H1 (cell line): ENCODE results near the gene RHOH. TPM values are rescaled to one million over a fixed set of nuclear protein-coding genes. Genes with fewer than 3 reads are reported as not detected.

Experiments
- CTCF ChIA-PET: fragments of 300-600 bp; sonication (Branson Sonifier 250); formaldehyde crosslinking; loops from one replicate; lab custom pipeline; 2021; ENCODE audit not compliant: partially characterized antibody; lab: Charles Lee
- POLR2A ChIA-PET: fragments of 300-600 bp; sonication (Branson Sonifier 250); formaldehyde crosslinking; loops from one replicate; lab custom pipeline; 2021; ENCODE audit warnings: inconsistent platforms; ENCODE audit not compliant: partially characterized antibody; lab: Charles Lee
- DNase-seq, 2 experiments: peaks; one replicate each; pipeline versions ENCODE4 v3.0.0 to v3.0.0-alpha.2; 2010 to 2022; ENCODE audit warnings: low spot score in 2 of 2, low read depth in 1 of 2, mixed read lengths in 1 of 2
- FAIRE-seq: peaks from 2 replicates; lab custom pipeline; 2011; peaks lifted over from hg19 to GRCh38; lab: Jason Lieb, UNC
- H2AFZ ChIP-seq: 2 replicates; pipeline ENCODE4 v1.8.1; 2012; ENCODE audit warnings: low read length, inconsistent platforms
- H2AK5ac ChIP-seq: 2 replicates; pipeline ENCODE4 v1.6.1; 2013; ENCODE audit warnings: low read depth, low read length
- H2BK120ac ChIP-seq: replicated peaks from 2 replicates; pipeline ENCODE3; 2013; ENCODE audit warnings: low read depth, low read length, inconsistent platforms
- H2BK12ac ChIP-seq: 2 replicates; pipeline ENCODE4 v1.6.1; 2013; ENCODE audit warnings: low read depth, low read length
- H2BK15ac ChIP-seq: 2 replicates; pipeline ENCODE4 v1.6.1; 2013; ENCODE audit warnings: low read length
- H2BK20ac ChIP-seq: 2 replicates; pipeline ENCODE4 v1.6.1; 2013; ENCODE audit warnings: low read length
- H2BK5ac ChIP-seq: 2 replicates; pipeline ENCODE4 v1.6.1; 2013; ENCODE audit warnings: low read depth, low read length
- H3K14ac ChIP-seq: 2 replicates; pipeline ENCODE4 v1.6.1; 2013; ENCODE audit warnings: inconsistent platforms; ENCODE audit not compliant: insufficient read length
- H3K18ac ChIP-seq: 2 replicates; pipeline ENCODE4 v1.6.1; 2013; ENCODE audit warnings: low read length; ENCODE audit errors: extremely low read depth
- H3K23ac ChIP-seq: 2 replicates; pipeline ENCODE4 v1.6.1; 2013; ENCODE audit warnings: inconsistent platforms; ENCODE audit not compliant: insufficient read length
- H3K23me2 ChIP-seq: 2 replicates; pipeline ENCODE4 v1.6.1; 2013; ENCODE audit warnings: low read depth, low read length
- H3K27ac ChIP-seq: 2 replicates; pipeline ENCODE4 v1.6.1; 2011; ENCODE audit warnings: low read depth, low read length, inconsistent platforms
- H3K27me3 ChIP-seq, 4 experiments: replicated peaks in 1 of 4; 1 replicate in 1 of 4; 2 replicates in 3 of 4; pipeline versions ENCODE4 v1.6.1 to v1.8.1; 2011 to 2013; ENCODE audit warnings: low read length in 3 of 4, mild to moderate bottlenecking in 3 of 4, inconsistent platforms in 2 of 4, mixed read lengths in 2 of 4, moderate library complexity in 1 of 4; ENCODE audit not compliant: control insufficient read depth in 3 of 4, insufficient read depth in 3 of 4; ENCODE audit errors: extremely low read depth in 1 of 4
- H3K36me3 ChIP-seq, 4 experiments: 2 replicates each; pipeline versions ENCODE4 v1.6.1 to v1.8.1; 2011 to 2013; ENCODE audit warnings: mild to moderate bottlenecking in 4 of 4, low read length in 3 of 4, moderate library complexity in 2 of 4, control low read depth in 1 of 4, inconsistent platforms in 1 of 4; ENCODE audit not compliant: insufficient read depth in 4 of 4, control insufficient read depth in 2 of 4
- H3K4ac ChIP-seq: replicated peaks from 2 replicates; pipeline ENCODE3; 2013; ENCODE audit warnings: low read length, low read depth, mixed read lengths, inconsistent platforms; ENCODE audit not compliant: insufficient read length
- H3K4me1 ChIP-seq, 4 experiments: replicated peaks in 1 of 4; 1 replicate in 1 of 4; 2 replicates in 3 of 4; pipeline versions ENCODE4 v1.6.1 to v1.8.1; 2011 to 2013; ENCODE audit warnings: low read length in 3 of 4, inconsistent platforms in 2 of 4, mixed read lengths in 1 of 4; ENCODE audit not compliant: insufficient read depth in 4 of 4, control insufficient read depth in 3 of 4
- H3K4me2 ChIP-seq, 2 experiments: 2 replicates each; pipeline versions ENCODE4 v1.6.1 to v1.8.1; 2011 to 2013; ENCODE audit warnings: low read depth in 2 of 2, low read length in 2 of 2, control low read depth in 1 of 2, inconsistent platforms in 1 of 2, mild to moderate bottlenecking in 1 of 2; ENCODE audit not compliant: insufficient read depth in 1 of 2
- H3K4me3 ChIP-seq, 4 experiments: fragments of 200-600, 300-600 bp in 1 of 4; sonication (generic), shearing (Covaris generic), sonication (Bioruptor Twin) in 1 of 4; 2 replicates each; pipeline versions ENCODE4 v1.5.1 to v1.8.1; 2011 to 2016; ENCODE audit warnings: low read length in 4 of 4, low read depth in 3 of 4, control low read depth in 2 of 4, inconsistent platforms in 2 of 4, mild to moderate bottlenecking in 2 of 4, mixed read lengths in 1 of 4, moderate library complexity in 1 of 4; ENCODE audit not compliant: insufficient read depth in 2 of 4; ENCODE audit errors: extremely low read depth in 1 of 4
- H3K56ac ChIP-seq: replicated peaks from 2 replicates; pipeline ENCODE3; 2013; ENCODE audit warnings: low read depth, mild to moderate bottlenecking, mixed read lengths, low read length, inconsistent platforms; ENCODE audit not compliant: insufficient read length
- H3K79me1 ChIP-seq: 2 replicates; pipeline ENCODE4 v1.6.1; 2013; ENCODE audit warnings: low read depth, low read length, control low read depth
- H3K79me2 ChIP-seq, 2 experiments: 2 replicates each; pipeline versions ENCODE4 v1.6.1 to v1.8.1; 2012 to 2013; ENCODE audit warnings: low read length in 2 of 2, mild to moderate bottlenecking in 2 of 2, inconsistent platforms in 1 of 2; ENCODE audit not compliant: insufficient read depth in 2 of 2, control insufficient read depth in 1 of 2
- H3K9ac ChIP-seq, 4 experiments: replicated peaks in 1 of 4; 1 replicate in 1 of 4; 2 replicates in 3 of 4; pipeline versions ENCODE4 v1.6.1 to v1.8.1; 2011 to 2013; ENCODE audit warnings: low read depth in 3 of 4, low read length in 3 of 4, control low read depth in 2 of 4, mild to moderate bottlenecking in 2 of 4, moderate library complexity in 2 of 4, inconsistent platforms in 1 of 4; ENCODE audit errors: extremely low read depth in 1 of 4
- H3K9me3 ChIP-seq, 2 experiments: 2 replicates each; pipeline versions ENCODE4 v1.6.1 to v1.8.1; 2012 to 2013; ENCODE audit warnings: mild to moderate bottlenecking in 2 of 2, moderate library complexity in 2 of 2, control low read depth in 1 of 2, inconsistent platforms in 1 of 2, low read depth in 1 of 2, low read length in 1 of 2, mixed read lengths in 1 of 2; ENCODE audit not compliant: insufficient read depth in 2 of 2
- H4K20me1 ChIP-seq, 2 experiments: replicated peaks in 1 of 2; 2 replicates each; pipeline versions ENCODE3 to v1.8.1; 2011 to 2013; ENCODE audit warnings: inconsistent platforms in 2 of 2, low read length in 2 of 2, mild to moderate bottlenecking in 1 of 2; ENCODE audit not compliant: insufficient read depth in 2 of 2, control insufficient read depth in 1 of 2
- H4K5ac ChIP-seq: 2 replicates; pipeline ENCODE4 v1.6.1; 2013; ENCODE audit warnings: low read length, low read depth, mixed read lengths, inconsistent platforms; ENCODE audit not compliant: insufficient read length
- H4K8ac ChIP-seq: 2 replicates; pipeline ENCODE4 v1.8.0; 2013; ENCODE audit warnings: mild to moderate bottlenecking, moderate library complexity, low read length, inconsistent platforms; ENCODE audit not compliant: insufficient read depth; ENCODE audit errors: extremely low read depth
- H4K91ac ChIP-seq: replicated peaks from 2 replicates; pipeline ENCODE3; 2013; ENCODE audit warnings: low read length, mixed read lengths, inconsistent platforms; ENCODE audit not compliant: insufficient read length
- BACH1 ChIP-seq: IDR thresholded peaks from 2 replicates; pipeline ENCODE4 v1.6.1; 2012; ENCODE audit warnings: low read length, improper control_type of control experiment
- CBX5 ChIP-seq: fragments of 300-800, 300-1000 bp; sonication (generic); IDR thresholded peaks from 2 replicates; pipeline ENCODE4 v1.7.1; 2016; ENCODE audit warnings: antibody characterized with exemption, low read length, low read depth
- HDAC2 ChIP-seq, 2 experiments: fragments of 300-600 bp in 1 of 2; sonication (generic) in 1 of 2; IDR thresholded peaks; 2 replicates each; pipeline ENCODE4 v1.6.1; 2011 to 2012; ENCODE audit warnings: low read depth in 2 of 2, low read length in 2 of 2, mild to moderate bottlenecking in 2 of 2, moderate library complexity in 2 of 2, borderline replicate concordance in 1 of 2, inconsistent platforms in 1 of 2
- HDAC6 ChIP-seq: IDR thresholded peaks from one replicate; pipeline ENCODE4 v1.7.1; 2012; ENCODE audit warnings: low read depth, mild to moderate bottlenecking, inconsistent platforms, low read length, moderate library complexity
- RBBP5 ChIP-seq: IDR thresholded peaks from 2 replicates; pipeline ENCODE4 v1.7.1; 2012; ENCODE audit warnings: low read depth, mild to moderate bottlenecking, inconsistent platforms, low read length, moderate library complexity, borderline replicate concordance
- RXRA ChIP-seq: IDR thresholded peaks from 2 replicates; pipeline ENCODE4 v1.6.1; 2011; ENCODE audit warnings: low read depth, mild to moderate bottlenecking, low read length, moderate library complexity; ENCODE audit not compliant: insufficient read depth
- TBP ChIP-seq: IDR thresholded peaks from 2 replicates; pipeline ENCODE4 v1.6.1; 2011; ENCODE audit warnings: low read depth, low read length, improper control_type of control experiment
- TEAD4 ChIP-seq: IDR thresholded peaks from 2 replicates; pipeline ENCODE4 v1.6.1; 2012; ENCODE audit warnings: low read depth, low read length, inconsistent platforms, mixed read lengths
- WGBS, 2 experiments: shearing (Covaris generic) in 1 of 2; methylation state at CpG; one replicate each; pipeline versions ENCODE4 v1.1.6 to v1.1.7; 2013 to 2015; ENCODE audit warnings: low lambda C conversion rate in 2 of 2, mixed read lengths in 2 of 2, inconsistent platforms in 1 of 2, low coverage in 1 of 2, missing lambda C conversion rate in 1 of 2; ENCODE audit not compliant: insufficient replicate concordance in 2 of 2, insufficient coverage in 1 of 2, insufficient read length in 1 of 2; ENCODE audit errors: extremely low coverage in 1 of 2, missing lambda C conversion rate in 1 of 2; 5-methylcytosine and 5-hydroxymethylcytosine counted together
- polyA plus RNA-seq, 7 experiments: library from polyadenylated mRNA; depleted of rRNA in 3 of 7; stranded (reverse) in 5 of 7; unstranded in 2 of 7; fragments of >200 nt in 5 of 7; fragments of 200-250 nt in 2 of 7; gene quantifications; 1 replicate in 5 of 7; 2 replicates in 1 of 7; 4 replicates in 1 of 7; pipeline versions ENCODE4 v1.2.1 to v1.2.3, GENCODE V29; 2011 to 2013; ENCODE audit warnings: missing spikeins in 2 of 7, mixed read lengths in 2 of 7
- total RNA-seq: library from RNA; stranded (reverse); fragmentation: NEBNext Ultra II Directional; extraction: Animal tissue kit (Norgen Biotek cat#: 25700); gene quantifications from 2 replicates; pipeline ENCODE4 v1.2.1, GENCODE V29; 2021

The RHOH gene
- total and polyA plus RNA-seq, 2 of the 8 experiments (the other 6 are each of a cell fraction or from before 2014, with no cell fraction given): 5.9 to 6.9 TPM

DNA sequence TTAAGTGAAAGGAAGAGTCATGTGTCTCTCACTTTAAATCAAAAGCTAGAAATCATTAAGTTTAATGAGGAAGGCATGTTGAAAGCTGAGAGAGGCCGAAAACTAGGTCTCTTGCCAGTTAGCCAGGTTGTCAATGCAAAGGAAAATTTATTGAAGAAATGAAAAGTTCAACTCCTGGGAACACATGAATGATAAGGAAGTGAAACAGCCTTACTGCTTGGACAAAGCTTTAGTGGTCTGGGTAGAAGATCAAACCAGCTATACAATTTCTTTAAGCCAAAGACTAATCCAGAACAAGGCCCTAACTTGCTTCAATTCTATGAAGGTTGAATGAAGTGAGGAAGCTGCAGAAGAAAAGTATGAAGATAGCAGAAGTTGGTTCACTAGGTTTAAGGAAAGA, 24.9 kb downstream of the RHOH start:
- H3K4ac ChIP-seq: no peak overlapping the region
- FAIRE-seq (no peak), DNase-seq (no peak)
- H3K36me3 ChIP-seq: 0 out of 8 replicates have a peak, but pooled peaks cover 0 to 3% (median 0%) of the 10 kb centered on the region in 4 experiments
- no peak overlapping the region for H2BK12ac ChIP-seq
- H3K27me3 ChIP-seq: no peaks in the 10 kb centered on the region
- no peak overlapping the region for H2BK20ac ChIP-seq
- WGBS, 2 experiments: 83% methylated on average over 1 of the region's 1 CpG; no CpG with 5 or more reads in 1 of the 2 experiments
- H3K9me3 ChIP-seq: 0 out of 4 replicates have a peak, but pooled peaks cover 0 to 4% of the 10 kb centered on the region in 2 experiments
- peaks cover 0 to 3% of the 10 kb centered on the region in 2 experiments; a peak in 1 of 4 replicates for H3K79me2 ChIP-seq
- no peak overlapping the region for H3K14ac ChIP-seq
- H3K23me2 ChIP-seq: no peaks in the 10 kb centered on the region
- no peak overlapping the region for H2BK5ac ChIP-seq
- H2AK5ac ChIP-seq: no peak overlapping the region
- ChIA-PET POLR2A (interaction anchor here (0.9 kb wide), 1 partner anchor 11 kb away, joined by 3 read pairs; no protein-coding TSS in a partner anchor), CTCF (interaction anchor here (1.0 to 1.7 kb wide), 3 partner anchors 9 to 17 kb away, joined by 3 to 9 read pairs (median 4); no protein-coding TSS in a partner anchor)
- TF ChIP-seq TEAD4: no peak
- TF ChIP-seq HDAC2 (IDR thresholded peaks at IDR 0.05; ENCODE audit: borderline replicate concordance in 1 of 2, low read depth in 2 of 2, low read length in 2 of 2): no peak
- no peak for TF ChIP-seq HDAC6
- TF ChIP-seq TBP: no peak
- TF ChIP-seq RBBP5: no peak
- no peak for TF ChIP-seq BACH1
- no peak for TF ChIP-seq RXRA
- no peak for TF ChIP-seq CBX5
- H4K8ac ChIP-seq: no peak overlapping the region
- no peak overlapping the region for H3K4me2 ChIP-seq
- H3K18ac ChIP-seq: no peak overlapping the region
- no peaks in the 10 kb centered on the region for H3K79me1 ChIP-seq
- H2AFZ ChIP-seq: no peak overlapping the region
- H3K23ac ChIP-seq: no peak overlapping the region
- no peak overlapping the region for H3K4me3 ChIP-seq
- H4K91ac ChIP-seq: no peak overlapping the region
- H3K27ac ChIP-seq: no peak overlapping the region
- H2BK15ac ChIP-seq: no peak overlapping the region
- H4K5ac ChIP-seq: no peak overlapping the region
- no peak overlapping the region for H3K56ac ChIP-seq
- no peaks in the 10 kb centered on the region for H4K20me1 ChIP-seq
- no peak overlapping the region for H3K9ac ChIP-seq
- H3K4me1 ChIP-seq: no peaks in the 10 kb centered on the region
- no peak overlapping the region for H2BK120ac ChIP-seq
